K562 (cell line): ENCODE data around the gene EXOC4. TPM values are rescaled to one million over a fixed set of nuclear protein-coding genes. Genes with fewer than 3 reads are reported as not detected.

Experiments
- ATAC-seq: fragments of 200-7000 bp; cut with Tn5 transposase; 3 replicates; pipeline ENCODE4 v1.9.1; 2020; ENCODE audit warnings: moderate library complexity
- BruUV-seq: library from RNA; stranded (reverse); fragments of 400-500 nt; replicated peaks from 2 replicates; lab custom pipeline; 2021; lab: Mats Ljungman, UMichigan
- CTCF ChIA-PET: fragments of 300-600 bp; formaldehyde crosslinking; extraction: SDS; loops from one replicate; lab custom pipeline; 2021; ENCODE audit warnings: low intra/inter-chr PET ratio; lab: Yijun Ruan, JAX
- POLR2A ChIA-PET: fragments of 300-600, 350-650 bp; sonication (Branson Sonifier 250); formaldehyde crosslinking; extraction: SDS; loops from one replicate; lab custom pipeline; 2021; ENCODE audit warnings: antibody characterized with exemption, inconsistent platforms; lab: Yijun Ruan, JAX
- DNase-seq, 4 experiments: peaks; one replicate each; pipeline versions ENCODE4 v3.0.0 to v3.0.0-alpha.2; 2011 to 2018; ENCODE audit warnings: low spot score in 3 of 4, mixed read lengths in 3 of 4; ENCODE audit errors: extremely low read depth in 1 of 4
- FAIRE-seq: peaks from 2 replicates; lab custom pipeline; 2011; peaks lifted over from hg19 to GRCh38; lab: Jason Lieb, UNC
- H2AFZ ChIP-seq: 2 replicates; pipeline ENCODE4 v1.6.0; 2011; ENCODE audit warnings: low read depth, low read length, control low read depth, inconsistent platforms
- H3K27ac ChIP-seq: fragments of 200-600 bp; 3 replicates; pipeline ENCODE4 v1.8.0; 2011; ENCODE audit warnings: low read depth, mild to moderate bottlenecking, control low read depth, inconsistent platforms, low read length, moderate library complexity, mixed read lengths; ENCODE audit errors: extremely low read depth
- H3K27me3 ChIP-seq, 2 experiments: fragments of 300-600 bp in 1 of 2; 2 replicates in 1 of 2; 3 replicates in 1 of 2; pipeline versions ENCODE4 v1.6.0 to v1.8.0; 2011; ENCODE audit warnings: inconsistent platforms in 2 of 2, low read length in 2 of 2, mild to moderate bottlenecking in 1 of 2, mixed read lengths in 1 of 2, moderate library complexity in 1 of 2; ENCODE audit not compliant: control insufficient read depth in 2 of 2, insufficient read depth in 2 of 2
- H3K36me3 ChIP-seq: fragments of 300-600 bp; 3 replicates; pipeline ENCODE4 v1.8.0; 2011; ENCODE audit warnings: mild to moderate bottlenecking, low read length, inconsistent platforms; ENCODE audit not compliant: control insufficient read depth, insufficient read depth
- H3K4me1 ChIP-seq, 2 experiments: fragments of 200-600 bp in 1 of 2; replicated peaks in 1 of 2; 2 replicates in 1 of 2; 3 replicates in 1 of 2; pipeline versions ENCODE4 v1.5.1 to v1.8.0; 2011; ENCODE audit warnings: inconsistent platforms in 2 of 2, low read length in 2 of 2, mild to moderate bottlenecking in 1 of 2, mixed read lengths in 1 of 2, moderate library complexity in 1 of 2; ENCODE audit not compliant: control insufficient read depth in 2 of 2, insufficient read depth in 2 of 2
- H3K4me2 ChIP-seq: 2 replicates; pipeline ENCODE4 v1.6.1; 2011; ENCODE audit warnings: low read length, control low read depth, inconsistent platforms, mixed read lengths; ENCODE audit not compliant: insufficient read depth
- H3K4me3 ChIP-seq: fragments of 200-600 bp; sonication (generic), shearing (Covaris generic); 2 replicates; pipeline ENCODE4 v1.5.1; 2016; ENCODE audit warnings: control low read depth, inconsistent platforms
- H3K79me2 ChIP-seq: fragments of 200-600 bp; 3 replicates; pipeline ENCODE4 v1.8.0; 2011; ENCODE audit warnings: low read length, inconsistent platforms; ENCODE audit not compliant: control insufficient read depth, insufficient read depth
- H3K9ac ChIP-seq, 2 experiments: 2 replicates each; pipeline versions ENCODE4 v1.6.0 to v1.6.1; 2011; ENCODE audit warnings: low read depth in 2 of 2, low read length in 2 of 2, control low read depth in 1 of 2, inconsistent platforms in 1 of 2, mild to moderate bottlenecking in 1 of 2, mixed read lengths in 1 of 2; ENCODE audit not compliant: insufficient read depth in 1 of 2
- H3K9me1 ChIP-seq: one replicate; pipeline ENCODE4 v1.6.0; 2011; ENCODE audit warnings: inconsistent platforms, mild to moderate bottlenecking, low read length, moderate library complexity; ENCODE audit not compliant: control insufficient read depth, insufficient read depth
- H3K9me3 ChIP-seq: replicated peaks from 2 replicates; pipeline ENCODE4 v1.5.1; 2011; ENCODE audit warnings: low read depth, low read length, inconsistent platforms; ENCODE audit not compliant: control insufficient read depth, insufficient read depth
- H4K20me1 ChIP-seq: replicated peaks from 2 replicates; pipeline ENCODE4 v1.6.1; 2011; ENCODE audit warnings: low read length, inconsistent platforms, mixed read lengths; ENCODE audit not compliant: control insufficient read depth, insufficient read depth
- KAT2B ChIP-seq: IDR thresholded peaks from one replicate; pipeline ENCODE4 v1.6.1; 2012; ENCODE audit warnings: low read depth, mild to moderate bottlenecking, control low read depth, inconsistent platforms, low read length, moderate library complexity
- RERE ChIP-seq: sonication (generic); formaldehyde crosslinking; IDR thresholded peaks from 2 replicates; pipeline ENCODE4 v1.8.0; 2023; ENCODE audit warnings: missing genetic modification reagents, mild to moderate bottlenecking, borderline replicate concordance
- RNF219 ChIP-seq: fragments of 250-450 bp; sonication (Bioruptor Pico); IDR thresholded peaks from 2 replicates; pipeline ENCODE4 v1.5.0; 2022; ENCODE audit warnings: mild to moderate bottlenecking
- TAF7 ChIP-seq: fragments of 450-650 bp; IDR thresholded peaks from 2 replicates; pipeline ENCODE4 v1.6.1; 2016; ENCODE audit warnings: missing genetic modification characterization, missing compliant biosample characterization
- ZBTB2 ChIP-seq: fragments of 450-650 bp; IDR thresholded peaks from 2 replicates; pipeline ENCODE4 v1.6.1; 2016; ENCODE audit warnings: antibody characterized with exemption
- ZFP1 ChIP-seq: fragments of 450-650 bp; formaldehyde crosslinking; IDR thresholded peaks from 2 replicates; pipeline ENCODE4 v1.4.0; 2020; ENCODE audit warnings: mild to moderate bottlenecking, mixed read lengths
- ZNF12 ChIP-seq: sonication (generic); formaldehyde crosslinking; IDR thresholded peaks from 2 replicates; pipeline ENCODE4 v1.4.0; 2020; ENCODE audit warnings: mild to moderate bottlenecking, missing genetic modification reagents
- WGBS: fragments of 100-300 bp; shearing (Covaris generic); methylation state at CpG from one replicate; pipeline ENCODE4 v1.1.6; 2016; ENCODE audit warnings: low coverage, mixed read lengths; ENCODE audit not compliant: insufficient coverage; ENCODE audit errors: missing lambda C conversion rate; 5-methylcytosine and 5-hydroxymethylcytosine counted together
- in situ Hi-C: fragments of 300-500 bp; cut with MboI; formaldehyde crosslinking; loops from 4 replicates; pipeline ENCODE4 v1.15.0; 2018; ENCODE audit warnings: inconsistent platforms, mixed read lengths
- intact Hi-C: fragments of 100-400 bp; cut with micrococcal nuclease; formaldehyde crosslinking; loops from 2 replicates; pipeline ENCODE4 v1.14.2; 2022
- polyA plus RNA-seq, 8 experiments: library from polyadenylated mRNA; depleted of rRNA in 4 of 8; stranded (reverse) in 5 of 8; unstranded in 3 of 8; fragments of >200 nt; fragmentation: Nextera tagmentation in 2 of 8; fragmentation: Illumina TruSeq in 1 of 8; extraction: Ambion mirVana in 2 of 8; extraction: Trizol in 1 of 8; gene quantifications; 2 replicates each; pipeline versions ENCODE4 v1.2.1 to v1.2.3, GENCODE V29; 2011 to 2014; ENCODE audit warnings: inconsistent platforms in 1 of 8, missing spikeins in 1 of 8
- total RNA-seq, 7 experiments: library from RNA; depleted of rRNA in 6 of 7; stranded (reverse); fragments of >200 nt in 6 of 7; fragmentation: Illumina TruSeq in 2 of 7; extraction: Trizol in 2 of 7; gene quantifications; 2 replicates each; pipeline versions ENCODE4 v1.2.1 to v1.2.3, GENCODE V29; 2011 to 2021; ENCODE audit warnings: low replicate concordance in 1 of 7
- TF ChIP-seq, protein P1 (sequence below): fragments of 250-450 bp; sonication (Bioruptor Pico); IDR thresholded peaks from 2 replicates; pipeline ENCODE4 v1.8.0; 2021; ENCODE audit warnings: mild to moderate bottlenecking, moderate library complexity

The EXOC4 gene
- total and polyA plus RNA-seq, 9 of the 15 experiments (the other 6 are each of a cell fraction or from before 2014, with no cell fraction given), result 18.5 to 73.1 (median 46.6) TPM

GRCh38 chr7:133273227-133273626, 20.3 kb downstream of the EXOC4 start:
- no peak for TF ChIP-seq ZNF12 (CRISPR knock-in tag)
- no peak for TF ChIP-seq RNF219 (CRISPR knock-in tag)
- no peak for TF ChIP-seq RERE (CRISPR knock-in tag)
- no peak for TF ChIP-seq TAF7 (tag)
- no peak for TF ChIP-seq ZFP1 (CRISPR knock-in tag)
- no peak for TF ChIP-seq ZBTB2
- TF ChIP-seq, protein P1, sequence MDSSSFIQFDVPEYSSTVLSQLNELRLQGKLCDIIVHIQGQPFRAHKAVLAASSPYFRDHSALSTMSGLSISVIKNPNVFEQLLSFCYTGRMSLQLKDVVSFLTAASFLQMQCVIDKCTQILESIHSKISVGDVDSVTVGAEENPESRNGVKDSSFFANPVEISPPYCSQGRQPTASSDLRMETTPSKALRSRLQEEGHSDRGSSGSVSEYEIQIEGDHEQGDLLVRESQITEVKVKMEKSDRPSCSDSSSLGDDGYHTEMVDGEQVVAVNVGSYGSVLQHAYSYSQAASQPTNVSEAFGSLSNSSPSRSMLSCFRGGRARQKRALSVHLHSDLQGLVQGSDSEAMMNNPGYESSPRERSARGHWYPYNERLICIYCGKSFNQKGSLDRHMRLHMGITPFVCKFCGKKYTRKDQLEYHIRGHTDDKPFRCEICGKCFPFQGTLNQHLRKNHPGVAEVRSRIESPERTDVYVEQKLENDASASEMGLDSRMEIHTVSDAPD, result no peak
- TF ChIP-seq KAT2B, result no peak
- Histone ChIP-seq H3K4me1 (no peaks in the 10 kb centered on the region; a peak in 1 of 5 replicates), H2AFZ (no peak overlapping the region), H3K9me1 (no peaks in the 10 kb centered on the region), H3K27me3 (no peaks in the 10 kb centered on the region), H3K79me2 (peaks cover 11% of the 10 kb centered on the region; the same call in 1 of the 3 replicates), H4K20me1 (no peaks in the 10 kb centered on the region), H3K4me2 (no peak overlapping the region), H3K27ac (no peak overlapping the region), H3K4me3 (no peak overlapping the region), H3K9ac (no peak overlapping the region), H3K9me3 (no peaks in the 10 kb centered on the region), H3K36me3 (peaks cover 24% of the 10 kb centered on the region)
- DNase-seq (no peak), FAIRE-seq (no peak), ATAC-seq (no peak)
- CTCF ChIA-PET, result no interaction called here
- POLR2A ChIA-PET, result interaction anchor here (0.6 to 1.6 kb wide), 3 partner anchors 11 to 270 kb away, joined by 3 to 9 read pairs (median 3); no protein-coding TSS in a partner anchor
- 43% methylated on average over 3 of the region's 3 CpGs for WGBS
- intact Hi-C loops, result no loop called here
- BruUV-seq, result no TSS peak
- in situ Hi-C loops, result no loop called here
